Activated CD4-positive, CD25-positive, alpha-beta regulatory T cell (primary cell): ENCODE data around the gene CCNF.

Experiments used
- DNase-seq, 4 experiments: peaks; one replicate each; lab custom pipeline; 2025; lab: John Stamatoyannopoulos, UW

Gene CCNF

GRCh38 chr16:2485811-2486507, 56.7 kb downstream of the CCNF start:
- no peak for DNase-seq

GRCh38 chr16:2486645-2487516, 57.6 kb downstream of the CCNF start:
- peak; percentile 29 to 67 (median 50) for DNase-seq

- DNase-seq: no peak
Observed at GRCh38 chr16:2487517-2487842, 58.2 kb downstream of the CCNF start.

- DNase-seq: no peak
Observed at GRCh38 chr16:2487903-2488531, 58.8 kb downstream of the CCNF start.

- no peak for DNase-seq
Observed at GRCh38 chr16:2489581-2489980, 60.3 kb downstream of the CCNF start.

- no peak for DNase-seq
Observed at GRCh38 chr16:2490190-2491105, 61.2 kb downstream of the CCNF start.

GRCh38 chr16:2492292-2492691, 63.0 kb downstream of the CCNF start:
- DNase-seq: no peak

- DNase-seq: no peak
Observed at GRCh38 chr16:2493605-2494004, 64.4 kb downstream of the CCNF start.

- DNase-seq: no peak
Observed at GRCh38 chr16:2494616-2495015, 65.4 kb downstream of the CCNF start.

GRCh38 chr16:2495041-2495440, 65.8 kb downstream of the CCNF start:
- no peak for DNase-seq

- DNase-seq: no peak
Observed at GRCh38 chr16:2496223-2497115, 67.2 kb downstream of the CCNF start.

- DNase-seq: no peak
Observed at GRCh38 chr16:2497116-2497630, 67.9 kb downstream of the CCNF start.

- no peak for DNase-seq
Observed at GRCh38 chr16:2497695-2498484, 68.6 kb downstream of the CCNF start.

GRCh38 chr16:2498531-2499253, 69.4 kb downstream of the CCNF start:
- no peak for DNase-seq

GRCh38 chr16:2499454-2499853, 70.2 kb downstream of the CCNF start:
- DNase-seq: no peak

GRCh38 chr16:2499890-2500429, 70.7 kb downstream of the CCNF start:
- no peak for DNase-seq

GRCh38 chr16:2500430-2500917, 71.2 kb downstream of the CCNF start:
- DNase-seq: no peak

- DNase-seq: peak; percentile 58 to 69 (median 62)
Observed at GRCh38 chr16:2500918-2501750, 71.9 kb downstream of the CCNF start.
